ENCODE measurements around the gene PSMA2. TPM values are rescaled to one million over a fixed set of nuclear protein-coding genes. Genes with fewer than 3 reads are reported as not detected.
"Not testable (repeated sequence)": the region's sequence is repeated elsewhere in the genome, so short reads cannot be mapped to it uniquely, and the experiment has no call there.

PSMA2 gene
- total RNA-seq, 1 donor from 2014 or later: 74.4 TPM

- ATAC-seq: no peak
Measured at GRCh38 chr7:42900842-42901241, 31.1 kb downstream of the PSMA2 start.

- peak; percentile 35 for ATAC-seq
Measured at GRCh38 chr7:42893346-42894240, 38.4 kb downstream of the PSMA2 start.

- no peak for ATAC-seq
Measured at GRCh38 chr7:42886893-42887505, 45.0 kb downstream of the PSMA2 start.

GRCh38 chr7:42886129-42886528 is 45.8 kb downstream of the PSMA2 start:
- ATAC-seq: no peak

DNA sequence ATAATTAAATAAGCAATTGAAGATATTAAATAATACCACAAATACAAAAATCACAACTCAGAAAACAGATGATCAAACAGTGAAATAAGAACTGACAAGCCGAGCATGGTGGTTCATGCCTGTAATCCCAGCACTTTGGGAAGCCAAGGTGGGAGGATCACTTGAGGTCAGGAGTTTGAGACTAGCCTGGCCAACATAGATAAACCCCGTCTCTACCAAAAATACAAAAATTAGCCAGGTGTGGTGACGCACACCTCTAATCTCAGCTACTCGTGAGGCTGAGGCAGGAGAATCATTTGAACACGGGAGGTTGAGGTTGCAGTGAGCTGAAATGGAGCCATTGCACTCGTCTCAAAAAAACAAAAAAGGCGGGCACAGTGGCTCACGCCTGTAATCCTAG is 46.8 kb downstream of the PSMA2 start:
- ATAC-seq: not testable (repeated sequence)

GRCh38 chr7:42883950-42884349 is 48.0 kb downstream of the PSMA2 start:
- peak; percentile 63 for ATAC-seq

DNA sequence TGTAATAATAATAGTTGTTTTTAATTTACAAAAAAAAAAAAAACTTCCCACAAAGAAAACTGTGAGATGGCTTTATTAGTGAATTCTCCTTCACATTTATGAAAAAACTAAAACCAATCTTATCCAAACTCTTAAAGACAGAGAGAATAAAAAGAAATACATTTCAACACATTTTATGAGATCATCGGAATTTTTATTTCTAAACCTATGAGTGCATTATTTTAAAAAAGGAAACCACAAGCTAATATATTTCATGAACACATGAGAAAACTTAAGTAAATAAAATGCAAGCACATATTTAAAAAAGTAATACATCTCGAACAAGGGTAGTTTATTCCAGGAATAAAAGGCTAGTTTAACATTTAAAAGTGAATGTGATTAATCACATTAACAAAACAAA is 51.6 kb downstream of the PSMA2 start:
- ATAC-seq: no peak

DNA sequence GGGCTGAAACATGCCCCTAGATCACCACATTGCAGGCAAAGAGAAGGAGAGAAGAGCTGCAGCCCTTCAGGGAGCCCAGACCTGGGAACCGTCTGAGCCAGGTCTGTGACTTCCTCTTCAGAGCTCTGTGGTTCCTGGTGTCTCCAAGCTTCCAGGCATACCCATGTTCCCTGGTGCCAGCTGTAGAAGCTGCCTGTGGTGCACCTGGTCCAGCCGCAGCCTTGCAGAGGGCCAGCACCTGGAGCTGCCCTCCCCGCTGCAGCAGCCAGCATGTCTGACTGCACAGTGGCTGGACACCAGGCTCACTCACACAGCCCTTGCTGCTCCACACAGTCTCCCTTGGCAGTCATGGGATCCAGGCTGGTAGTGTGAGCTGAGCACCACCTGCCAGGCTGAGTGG is 53.7 kb downstream of the PSMA2 start:
- no peak for ATAC-seq

DNA sequence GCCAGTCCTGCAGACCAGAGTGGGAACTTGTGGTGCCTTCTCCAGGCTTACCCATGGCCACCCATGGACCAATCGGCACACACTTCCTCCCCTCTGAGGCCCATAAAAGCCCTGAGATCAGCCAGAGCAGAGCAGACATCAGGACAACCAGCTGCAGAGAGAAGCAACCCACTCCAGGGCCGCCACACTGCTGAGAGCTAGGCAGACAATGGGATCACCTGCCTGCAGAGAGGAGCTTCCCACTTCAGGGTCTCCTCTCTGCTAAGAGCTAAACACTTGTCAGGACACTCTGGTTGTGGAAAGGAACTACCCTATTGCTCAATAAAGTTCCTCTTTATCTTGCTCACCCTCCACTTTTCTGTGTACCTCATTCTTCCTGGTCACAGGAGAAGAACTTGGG is 54.1 kb downstream of the PSMA2 start:
- no peak for ATAC-seq

DNA sequence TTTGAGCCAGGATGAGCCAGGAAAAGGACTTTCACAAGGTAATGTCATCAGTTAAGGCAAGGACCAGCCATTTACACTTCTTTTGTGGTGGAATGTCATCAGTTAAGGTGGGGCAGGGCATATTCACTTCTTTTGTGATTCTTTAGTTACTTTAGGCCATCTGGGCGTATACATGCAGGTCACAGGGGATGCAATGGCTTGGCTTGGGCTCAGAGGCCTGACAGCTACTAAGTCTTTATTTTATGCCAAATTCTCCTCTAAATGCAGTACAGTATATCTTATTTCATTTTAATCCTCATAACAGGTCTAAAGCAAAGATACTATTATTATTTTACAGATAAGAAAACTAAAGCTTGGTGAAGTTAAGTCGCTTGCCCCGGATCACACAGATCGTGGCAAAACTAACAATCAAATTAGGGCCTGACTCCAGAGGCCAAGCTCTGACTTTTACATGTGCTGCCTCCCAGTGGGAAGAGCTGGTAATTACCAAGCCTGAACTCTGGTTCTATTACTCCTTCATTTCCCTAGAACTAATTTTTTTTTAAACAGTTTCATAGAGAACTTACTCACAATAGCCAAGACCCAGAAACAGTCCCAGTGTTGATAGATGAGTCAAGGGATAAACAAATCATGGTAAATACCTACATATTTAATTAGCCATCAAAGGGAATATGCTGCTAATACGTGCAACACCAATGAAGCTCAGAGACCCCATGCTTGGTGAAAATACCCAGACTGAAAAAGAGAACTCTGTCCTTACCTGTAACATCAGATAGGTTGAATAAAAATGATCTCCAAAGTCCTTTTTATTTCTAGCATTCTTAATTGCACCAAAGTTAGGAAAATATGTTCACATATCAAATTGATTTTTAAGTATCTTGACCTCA is 55.5 kb downstream of the PSMA2 start:
- peak; percentile 66 for ATAC-seq

DNA sequence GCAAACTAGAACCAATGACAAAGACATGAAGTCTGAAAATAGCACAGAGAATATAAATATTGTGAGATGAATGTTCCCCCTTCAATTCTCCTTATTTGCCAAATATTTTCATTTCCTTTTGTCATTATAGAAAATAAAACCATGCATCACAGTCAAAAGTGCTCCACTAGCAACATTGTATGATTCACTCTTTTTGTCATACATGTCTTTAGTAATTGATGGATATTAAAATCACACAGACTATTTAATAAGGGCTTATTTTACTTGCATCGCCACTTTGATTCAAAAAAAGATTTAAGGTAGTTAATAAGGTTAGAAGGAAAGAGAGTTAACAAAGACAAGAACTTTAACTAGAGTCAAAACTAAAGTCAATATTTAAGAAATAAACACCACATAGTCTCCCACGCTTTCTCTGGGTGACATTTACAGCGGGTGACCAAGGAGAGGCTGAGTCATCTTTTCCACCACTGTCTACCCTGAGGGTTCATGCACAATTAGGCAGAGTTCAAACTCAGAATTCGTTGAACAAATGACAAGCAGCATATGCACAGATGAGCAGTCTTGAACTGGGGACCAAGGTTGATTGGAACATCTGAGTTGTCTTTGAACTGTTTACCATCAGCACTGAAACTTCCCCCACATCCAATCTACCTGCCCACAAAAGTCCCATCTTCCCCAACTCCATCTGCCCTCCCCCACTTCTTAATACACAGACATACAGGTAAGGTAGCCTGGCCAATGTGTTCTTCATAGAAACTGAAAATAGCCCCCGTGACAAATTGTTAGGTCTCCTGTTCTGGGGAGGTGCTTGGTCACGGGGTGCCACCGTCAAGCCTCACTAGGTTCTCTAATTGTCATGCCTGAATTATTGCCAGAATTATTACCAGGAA is 62.6 kb downstream of the PSMA2 start:
- ATAC-seq: peak; percentile 26

DNA sequence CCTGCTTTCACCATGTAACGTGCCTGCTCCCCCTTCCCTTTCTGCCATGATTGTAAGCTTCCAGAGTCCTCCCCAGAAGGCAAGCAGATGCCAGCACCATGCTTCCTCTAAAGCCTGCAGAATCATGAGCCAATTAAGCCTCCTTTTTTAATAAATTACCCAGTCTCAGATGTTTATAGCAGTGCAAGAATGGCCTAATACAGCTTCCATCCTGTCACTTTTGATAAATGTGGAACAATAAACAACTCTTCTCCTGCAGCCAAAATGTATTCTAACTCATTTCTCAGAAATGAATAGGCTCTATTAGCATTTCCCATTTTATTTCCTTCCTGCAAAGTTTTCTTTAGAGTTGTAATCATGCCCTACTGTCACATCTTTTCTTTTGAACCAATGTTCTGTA is 63.5 kb downstream of the PSMA2 start:
- no peak for ATAC-seq

Other genes with a start within 250 kb of the PSMA2 start
- 3.8 TPM for gene C7orf25, start 20.1 kb downstream of the PSMA2 start, total RNA-seq
- gene MRPL32, start 202 bp upstream of the PSMA2 start, total RNA-seq: 41.2 TPM
- 0.40 TPM for gene HECW1, start 180.5 kb upstream of the PSMA2 start, total RNA-seq

Measured in esophagus mucosa (tissue), 1 donor.